GM18520 (cell line): Measurements from ENCODE around the gene TULP1.

ENCODE experiments used
- ATAC-seq: cut with Tn5 transposase; IDR thresholded peaks from one replicate; pipeline ENCODE4 v1.9.1; 2021; ENCODE audit not compliant: unreplicated experiment

The TULP1 gene

DNA sequence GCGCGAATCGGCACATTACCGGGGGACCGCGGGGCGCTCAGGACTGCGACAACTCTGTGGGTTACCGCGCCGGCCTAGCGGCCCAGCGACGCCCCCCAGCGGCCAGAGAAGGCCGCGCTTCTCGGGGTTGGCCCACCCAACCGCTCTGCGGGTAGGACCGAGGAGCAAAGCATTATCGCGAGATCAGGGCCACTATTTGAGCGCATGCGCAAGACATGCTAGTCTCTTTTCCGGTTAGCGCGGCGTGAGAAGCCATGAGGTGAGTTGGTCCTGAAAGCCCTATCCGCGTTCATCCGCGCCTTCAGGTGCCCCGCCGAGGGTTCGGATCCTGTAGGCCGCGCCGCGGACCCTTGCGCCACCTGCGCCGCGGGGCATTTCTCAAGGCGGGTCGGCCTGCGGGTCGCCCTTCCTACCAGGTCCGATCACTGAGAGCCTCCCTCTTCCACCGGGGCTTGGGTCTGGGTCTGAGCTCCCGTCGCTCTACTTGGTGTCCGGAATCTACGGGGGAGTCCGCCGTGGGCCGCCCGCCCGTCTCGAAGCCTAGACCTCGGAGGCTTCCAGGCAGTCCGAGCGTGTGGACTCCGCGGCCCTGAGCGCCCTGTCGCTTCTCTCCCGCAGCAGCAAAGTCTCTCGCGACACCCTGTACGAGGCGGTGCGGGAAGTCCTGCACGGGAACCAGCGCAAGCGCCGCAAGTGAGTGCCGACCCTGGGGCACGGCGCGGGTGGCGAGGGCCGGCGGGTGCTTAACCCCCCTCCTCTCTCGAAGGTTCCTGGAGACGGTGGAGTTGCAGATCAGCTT is 44.3 kb downstream of the TULP1 start, which contains the start of gene RPL10A:
Gene RPL10A (plus strand): TSS at position 221 of the 799 bp plus-strand sequence. CDS start 34 bp downstream, at position 255.
- peak; percentile 85 for ATAC-seq

DNA sequence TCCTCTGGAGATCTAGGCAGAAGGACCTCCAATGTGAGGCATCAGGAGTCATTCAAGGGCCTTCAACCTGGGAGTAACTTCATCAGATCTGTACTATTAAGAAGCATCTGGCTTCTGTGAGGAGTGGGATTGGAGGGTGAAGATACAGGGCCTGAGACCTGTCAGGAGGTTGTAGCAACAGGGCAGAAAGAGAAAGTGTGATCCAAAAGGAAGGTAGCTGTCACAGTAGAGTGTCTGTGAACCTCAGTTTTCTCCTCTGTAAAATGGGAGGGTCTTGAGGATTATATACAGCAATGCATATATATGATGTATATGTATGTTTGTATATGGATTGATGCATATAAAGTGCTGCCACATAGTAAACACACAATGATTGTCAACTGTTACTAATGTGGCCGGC is 47.0 kb downstream of the TULP1 start:
- ATAC-seq = no peak

DNA sequence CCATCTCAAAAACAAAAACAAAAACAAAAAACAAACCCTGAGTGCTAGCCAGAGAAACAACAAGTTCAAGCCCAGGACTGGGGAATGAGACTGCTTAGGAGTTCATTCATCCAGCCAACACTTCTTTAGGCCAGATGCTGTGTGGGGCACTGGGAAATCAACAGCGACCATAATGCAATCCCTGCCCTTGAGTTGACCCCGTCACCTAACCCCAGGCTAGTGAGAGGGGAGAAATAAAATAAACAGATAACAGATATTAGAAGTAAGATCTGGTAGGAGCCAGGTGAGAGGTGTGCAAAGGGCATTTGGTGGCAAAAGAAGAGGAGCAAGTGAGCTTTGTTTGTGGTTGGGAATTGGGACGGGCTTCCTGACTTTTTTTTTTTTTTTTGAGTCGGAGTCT is 49.4 kb downstream of the TULP1 start:
- no peak for ATAC-seq

DNA sequence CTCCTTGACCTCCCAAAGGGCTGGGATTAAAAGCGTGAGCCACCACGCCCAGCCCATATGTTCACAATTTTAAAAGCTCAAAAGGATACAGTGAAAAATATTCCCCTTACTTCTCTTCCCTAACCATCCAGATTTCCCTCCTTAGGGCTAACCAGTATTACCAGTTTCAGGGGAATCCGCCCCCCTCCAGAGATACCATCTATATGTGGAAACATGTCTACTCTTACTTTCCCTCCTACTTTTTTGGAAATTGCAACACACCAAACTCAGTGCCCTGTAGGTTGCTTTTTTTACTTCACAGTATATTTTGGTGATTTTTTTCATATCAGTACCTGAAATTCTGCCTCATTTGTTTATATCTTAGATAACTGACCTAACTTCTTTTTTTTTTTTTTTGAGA is 51.4 kb downstream of the TULP1 start:
- no peak for ATAC-seq

DNA sequence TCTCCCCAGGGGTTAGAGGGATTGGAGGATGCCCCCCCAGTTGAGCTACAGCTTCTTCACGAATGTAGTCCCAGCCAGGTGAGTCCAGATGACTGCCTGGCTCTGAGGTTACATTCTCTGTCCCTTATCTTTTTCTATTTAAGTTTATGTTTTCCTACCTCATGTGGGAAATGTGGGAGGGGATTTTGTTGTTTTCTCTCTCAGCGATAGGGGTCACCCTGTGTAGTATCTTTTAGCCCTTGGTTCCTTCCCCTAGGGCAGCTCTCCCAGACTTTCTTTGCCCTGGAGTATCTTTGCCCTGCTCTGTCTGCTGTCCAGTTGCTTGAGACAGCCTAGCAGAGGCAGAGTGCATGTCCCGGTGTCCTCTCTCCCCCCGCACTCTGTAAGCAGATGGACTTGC is 54.8 kb downstream of the TULP1 start:
- no peak for ATAC-seq

DNA sequence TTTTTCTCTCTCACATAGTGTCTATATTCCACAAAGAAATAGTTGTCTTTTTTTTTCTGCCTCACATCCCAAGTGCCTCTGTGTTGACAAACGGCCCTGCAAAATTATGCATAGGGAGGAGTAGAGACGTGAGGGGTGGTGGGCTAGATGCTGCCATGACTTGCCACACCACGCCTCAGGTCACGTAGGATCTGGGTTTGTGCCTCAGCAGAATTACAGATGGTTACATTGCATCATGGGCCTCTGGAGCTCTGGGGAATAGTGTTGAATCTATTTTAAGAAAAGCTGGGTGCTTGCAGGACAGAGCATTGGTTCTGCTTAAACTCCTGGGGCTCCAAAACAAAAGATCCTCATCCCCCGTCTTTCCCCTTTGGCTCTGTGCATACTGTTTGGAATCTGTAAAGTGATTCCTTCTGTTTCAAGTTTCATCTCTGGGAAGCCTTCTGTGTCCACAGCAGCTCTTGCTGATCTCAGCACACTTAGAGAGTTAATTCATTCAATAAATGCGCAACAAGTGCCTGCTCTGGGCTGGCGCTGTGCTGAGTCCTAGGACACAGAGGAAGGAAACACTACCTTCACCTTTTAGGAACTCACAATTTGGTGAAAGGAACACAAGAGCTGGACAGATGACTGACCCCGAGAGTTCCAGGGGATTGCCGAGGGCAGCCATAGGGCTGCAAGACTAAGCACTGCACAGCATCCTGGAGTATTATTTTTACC is 58.1 kb downstream of the TULP1 start:
- no peak for ATAC-seq

DNA sequence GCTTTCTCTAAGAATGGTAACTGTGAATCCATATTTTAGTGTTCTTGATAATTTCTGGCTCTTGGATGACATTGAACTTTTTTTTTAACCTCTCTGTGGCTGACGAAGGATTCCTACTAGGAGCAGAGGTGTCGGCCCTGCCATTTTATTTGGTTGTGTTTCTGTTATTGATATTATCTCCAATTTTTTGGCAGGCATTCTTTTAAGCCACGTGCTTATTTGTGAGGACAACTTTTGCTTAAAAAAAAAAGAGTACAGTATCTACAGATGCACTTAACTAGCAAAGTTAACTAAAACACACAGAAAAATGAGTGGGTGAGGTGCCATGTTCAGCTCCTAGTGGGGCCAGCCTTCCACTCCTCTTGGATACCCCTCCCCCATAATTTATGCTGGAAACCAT is 59.5 kb downstream of the TULP1 start:
- ATAC-seq = no peak

DNA sequence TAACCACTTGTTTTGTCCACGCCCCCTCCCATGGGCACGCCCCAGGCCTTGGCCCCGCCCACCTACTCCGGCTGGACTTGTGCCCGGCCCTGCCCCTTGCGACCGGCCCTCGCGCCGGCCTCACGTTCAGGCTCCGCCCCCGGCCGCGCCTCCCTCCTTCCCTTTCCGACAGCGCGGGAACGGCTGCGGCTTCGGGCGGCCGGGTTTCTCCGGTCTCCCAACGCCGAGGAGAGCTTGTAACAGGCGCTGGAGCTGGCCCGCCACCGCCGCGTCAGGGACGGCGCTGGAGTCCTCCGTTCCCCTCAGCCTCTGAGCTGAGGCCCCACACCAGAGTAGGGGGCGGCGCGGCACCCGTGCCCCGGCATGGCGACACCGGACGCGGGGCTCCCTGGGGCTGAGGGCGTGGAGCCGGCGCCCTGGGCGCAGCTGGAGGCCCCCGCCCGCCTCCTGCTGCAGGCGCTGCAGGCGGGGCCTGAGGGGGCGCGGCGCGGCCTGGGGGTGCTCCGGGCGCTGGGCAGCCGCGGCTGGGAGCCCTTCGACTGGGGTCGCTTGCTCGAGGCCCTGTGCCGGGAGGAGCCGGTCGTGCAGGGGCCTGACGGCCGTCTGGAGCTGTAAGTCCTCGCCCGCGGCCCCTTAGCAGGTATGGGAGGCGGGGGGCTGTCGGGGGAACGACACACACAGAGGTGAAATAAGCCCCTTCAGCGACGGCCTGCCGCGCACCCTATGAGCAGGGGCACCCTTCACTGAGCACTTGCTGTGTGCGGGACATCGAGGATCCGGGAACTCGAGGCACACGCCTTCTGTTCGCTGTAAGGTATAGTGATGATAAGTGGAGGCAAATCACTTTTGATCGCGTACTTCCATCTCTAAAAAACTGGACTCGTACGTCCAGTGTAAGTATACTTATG is 60.3 kb downstream of the TULP1 start, which contains the start of gene FANCE:
Gene FANCE (plus strand): TSS at position 156 of the 908 bp plus-strand sequence. CDS start 208 bp downstream, at position 364.
- ATAC-seq = peak; percentile 87

DNA sequence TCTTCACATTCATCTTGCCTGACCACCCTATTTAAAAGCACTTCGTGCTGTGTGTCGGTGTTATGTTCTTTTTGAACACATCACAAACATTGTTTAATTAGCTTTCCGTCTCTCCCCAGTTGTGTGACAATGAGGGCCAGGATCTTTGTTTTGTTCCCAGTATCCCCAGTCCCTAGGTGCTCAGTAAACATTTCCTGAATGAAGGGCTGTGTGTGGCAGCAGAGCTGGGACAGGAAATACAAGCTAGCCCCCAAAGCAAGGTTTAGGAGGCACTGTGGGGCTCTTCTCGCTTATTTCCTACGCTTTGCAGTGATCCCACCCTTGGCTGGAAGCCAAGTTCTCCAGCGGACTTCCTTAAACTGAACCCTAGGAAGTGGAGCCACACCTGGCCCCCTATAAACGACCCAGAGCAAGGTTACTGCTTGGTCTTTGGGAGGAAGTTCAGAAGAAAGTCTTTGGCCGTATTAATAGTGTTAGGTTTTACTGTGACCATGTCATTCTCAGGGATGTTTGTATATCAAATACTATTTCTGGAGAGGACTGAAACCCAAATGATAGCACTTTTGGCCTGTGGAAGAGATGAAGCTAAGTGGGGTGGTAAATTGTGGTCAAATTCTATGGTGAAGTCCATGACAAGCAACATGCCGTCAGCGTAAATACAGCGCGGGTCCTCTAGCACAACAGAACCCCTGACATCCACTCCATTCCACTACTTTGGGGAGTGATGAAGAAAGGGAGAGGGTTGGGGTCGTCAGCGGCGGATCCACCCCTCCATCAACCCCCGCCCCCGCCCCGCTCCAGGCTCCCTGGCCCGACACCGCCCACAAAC is 61.1 kb downstream of the TULP1 start:
- no peak for ATAC-seq

DNA sequence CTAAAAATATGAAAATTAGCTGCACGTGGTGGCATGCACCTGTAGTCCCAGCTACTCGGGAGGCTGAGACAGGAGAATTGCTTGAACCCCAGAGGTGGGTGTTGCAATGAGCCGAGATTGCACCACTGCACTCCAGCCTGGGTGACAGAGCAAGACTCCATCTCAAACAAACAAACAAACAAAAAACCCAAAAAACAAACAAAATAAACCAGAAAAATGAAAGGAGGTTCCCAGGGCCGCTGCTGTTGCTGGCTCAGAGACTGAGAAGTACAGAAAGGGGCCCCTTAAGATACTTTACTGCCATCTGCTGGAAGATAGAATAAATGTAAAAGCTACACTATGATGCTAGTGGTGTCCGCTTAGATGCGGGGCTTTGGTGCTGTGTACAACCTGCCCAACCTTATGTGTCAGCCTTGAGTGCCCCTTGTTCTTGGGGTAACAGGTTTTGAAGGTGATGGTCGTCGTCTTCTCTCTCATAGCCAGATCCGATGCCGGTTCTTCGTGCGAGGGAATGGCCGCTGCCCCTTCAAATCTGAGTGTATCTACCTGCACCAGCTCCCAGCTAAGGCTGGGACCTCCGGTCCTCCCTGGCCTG is 63.3 kb downstream of the TULP1 start:
- no peak for ATAC-seq

DNA sequence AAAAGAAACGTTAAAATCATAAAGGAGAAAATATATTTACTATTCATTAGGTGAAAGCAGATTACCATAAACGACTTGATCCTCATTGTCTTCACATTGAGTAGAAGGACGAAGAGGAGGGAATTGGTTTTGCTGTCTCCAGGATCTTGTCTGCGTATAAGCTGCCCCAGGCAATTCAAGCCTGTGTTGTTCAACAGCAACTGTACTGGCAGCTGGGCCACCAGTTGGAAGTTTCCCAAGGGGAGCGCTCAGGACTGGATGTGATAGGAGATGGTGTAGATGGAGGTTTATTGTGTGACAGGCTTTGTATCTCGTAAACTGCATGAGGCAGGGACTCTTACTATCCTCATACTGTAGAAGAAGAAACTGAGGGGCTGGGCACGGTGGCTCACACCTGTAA is 64.5 kb downstream of the TULP1 start:
- no peak for ATAC-seq
